ENCODE data around the gene LDLRAD4.

GRCh38 chr18:13551841-13552733 lies 333.5 kb downstream of the LDLRAD4 start:
- TF ChIP-seq FOXM1 (IDR thresholded peaks at IDR 0.05; ENCODE audit: borderline replicate concordance, low read depth) (no peak), YY1 (IDR thresholded peaks at IDR 0.05; ENCODE audit: low read depth) (no peak), RAD21 (IDR thresholded peaks at IDR 0.05; ENCODE audit: low read depth) (no peak), TCF12 (IDR thresholded peaks at IDR 0.05; ENCODE audit: low read depth) (no peak), CREB1 (IDR thresholded peaks at IDR 0.05; ENCODE audit: low read depth) (no peak), EP300 (IDR thresholded peaks at IDR 0.05; ENCODE audit: borderline replicate concordance) (no peak), ZBTB7A (IDR thresholded peaks at IDR 0.05; ENCODE audit: low read depth) (no peak), TEAD4 (IDR thresholded peaks at IDR 0.05) (no peak), REST (IDR thresholded peaks at IDR 0.05; ENCODE audit: low read depth) (no peak), MAX (IDR thresholded peaks at IDR 0.05) (no peak)
